Prostate gland (tissue), 2 donors: Measurements from ENCODE around the gene GRAMD2B.

ENCODE experiments used
- POLR2A ChIP-seq: fragments of 450-650 bp; IDR thresholded peaks from one replicate; pipeline ENCODE4 v1.6.1; 2016; ENCODE audit warnings: antibody characterized with exemption, mild to moderate bottlenecking
- POLR2AphosphoS5 ChIP-seq: sonication (generic); formaldehyde crosslinking; IDR thresholded peaks from one replicate; pipeline ENCODE4 v1.6.1; 2017; ENCODE audit warnings: antibody characterized with exemption
- TF ChIP-seq, protein P1 (sequence below), 4 experiments: fragments of 200-600 bp in 2 of 4; fragments of 450-650 bp in 2 of 4; sonication (generic) in 2 of 4; IDR thresholded peaks; 1 replicate in 3 of 4; 2 replicates in 1 of 4; pipeline ENCODE4 v1.5.1; 2016 to 2019; ENCODE audit warnings: antibody characterized with exemption in 4 of 4, mild to moderate bottlenecking in 2 of 4, moderate library complexity in 2 of 4

DNA sequence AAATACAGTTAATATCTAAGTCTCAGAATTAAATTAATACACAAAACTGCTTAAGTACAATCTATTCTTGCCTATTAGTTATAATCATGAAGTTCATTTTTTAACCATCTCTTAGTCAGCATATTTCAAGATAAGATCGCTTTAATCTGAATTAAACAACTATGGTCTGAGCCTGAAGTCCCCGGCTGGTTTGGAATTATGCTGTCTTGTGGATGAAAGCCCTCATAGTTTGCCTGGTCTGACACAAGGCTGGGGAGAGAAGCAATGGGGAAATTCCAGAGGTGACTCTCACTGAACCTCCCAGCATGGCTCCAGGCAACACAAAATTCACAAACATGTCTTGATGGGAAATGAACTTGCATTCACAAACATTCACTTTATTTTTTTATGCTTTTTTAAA lies 28.0 kb upstream of the GRAMD2B start:
- TF ChIP-seq POLR2AphosphoS5 = no peak
- TF ChIP-seq, protein P1, sequence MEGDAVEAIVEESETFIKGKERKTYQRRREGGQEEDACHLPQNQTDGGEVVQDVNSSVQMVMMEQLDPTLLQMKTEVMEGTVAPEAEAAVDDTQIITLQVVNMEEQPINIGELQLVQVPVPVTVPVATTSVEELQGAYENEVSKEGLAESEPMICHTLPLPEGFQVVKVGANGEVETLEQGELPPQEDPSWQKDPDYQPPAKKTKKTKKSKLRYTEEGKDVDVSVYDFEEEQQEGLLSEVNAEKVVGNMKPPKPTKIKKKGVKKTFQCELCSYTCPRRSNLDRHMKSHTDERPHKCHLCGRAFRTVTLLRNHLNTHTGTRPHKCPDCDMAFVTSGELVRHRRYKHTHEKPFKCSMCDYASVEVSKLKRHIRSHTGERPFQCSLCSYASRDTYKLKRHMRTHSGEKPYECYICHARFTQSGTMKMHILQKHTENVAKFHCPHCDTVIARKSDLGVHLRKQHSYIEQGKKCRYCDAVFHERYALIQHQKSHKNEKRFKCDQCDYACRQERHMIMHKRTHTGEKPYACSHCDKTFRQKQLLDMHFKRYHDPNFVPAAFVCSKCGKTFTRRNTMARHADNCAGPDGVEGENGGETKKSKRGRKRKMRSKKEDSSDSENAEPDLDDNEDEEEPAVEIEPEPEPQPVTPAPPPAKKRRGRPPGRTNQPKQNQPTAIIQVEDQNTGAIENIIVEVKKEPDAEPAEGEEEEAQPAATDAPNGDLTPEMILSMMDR (IDR thresholded peaks at IDR 0.05) = no peak
- TF ChIP-seq POLR2A = no peak
